B cell (primary cell): ENCODE results near the gene PIP4K2C. TPM values are rescaled to one million over a fixed set of nuclear protein-coding genes. Genes with fewer than 3 reads are reported as not detected.

Experiments used
- ATAC-seq: fragments of 200-7000 bp; cut with Tn5 transposase; one replicate; pipeline ENCODE4 v1.10.0; 2021; ENCODE audit warnings: low read depth, mild to moderate bottlenecking, moderate number of reproducible peaks, moderate library complexity
- CTCF ChIA-PET: fragments of 350-600 bp; sonication (Branson Sonifier 250); formaldehyde crosslinking; loops from one replicate; lab custom pipeline; 2021; ENCODE audit warnings: antibody characterized with exemption, inconsistent platforms; lab: Charles Lee
- POLR2A ChIA-PET: fragments of 350-600 bp; sonication (Branson Sonifier 250); formaldehyde crosslinking; loops from one replicate; lab custom pipeline; 2021; ENCODE audit warnings: antibody characterized with exemption; lab: Charles Lee
- DNase-seq: peaks from one replicate; pipeline ENCODE4 v3.0.0; 2013
- H2AFZ ChIP-seq: 2 replicates; pipeline ENCODE4 v1.6.1; 2012; ENCODE audit warnings: mild to moderate bottlenecking, low read depth, low read length; ENCODE audit not compliant: insufficient read depth, poor library complexity, severe bottlenecking
- H3K27ac ChIP-seq, 2 donors: 1 replicate in 1 of 2; 2 replicates in 1 of 2; pipeline ENCODE4 v1.5.1; 2012 to 2013; ENCODE audit warnings: low read length in 2 of 2, mild to moderate bottlenecking in 2 of 2, moderate library complexity in 1 of 2
- H3K27me3 ChIP-seq, 4 experiments: fragments of 200-600 bp in 1 of 4; sonication (generic) in 1 of 4; replicated peaks in 1 of 4; 1 replicate in 2 of 4; 2 replicates in 2 of 4; pipeline versions ENCODE4 v1.6.1 to v1.7.0; 2013 to 2016; ENCODE audit warnings: low read length in 3 of 4, mild to moderate bottlenecking in 2 of 4, mixed read lengths in 1 of 4, moderate library complexity in 1 of 4; ENCODE audit not compliant: insufficient read depth in 4 of 4, control insufficient read depth in 3 of 4; ENCODE audit errors: control extremely low read depth in 1 of 4
- H3K36me3 ChIP-seq, 2 experiments: replicated peaks in 1 of 2; 1 replicate in 1 of 2; 2 replicates in 1 of 2; pipeline versions ENCODE4 v1.6.1 to v1.7.1; 2013; ENCODE audit warnings: low read length in 1 of 2; ENCODE audit not compliant: insufficient read depth in 2 of 2, control insufficient read depth in 1 of 2; ENCODE audit errors: control extremely low read depth in 1 of 2, extremely low read depth in 1 of 2
- H3K4me1 ChIP-seq, 2 donors: fragments of 200-600 bp in 1 of 2; sonication (generic) in 1 of 2; 1 replicate in 1 of 2; 2 replicates in 1 of 2; pipeline versions ENCODE4 v1.5.1 to v1.6.1; 2013 to 2017; ENCODE audit warnings: low read length in 2 of 2; ENCODE audit not compliant: control insufficient read depth in 2 of 2, insufficient read depth in 2 of 2
- H3K4me2 ChIP-seq: replicated peaks from 2 replicates; pipeline ENCODE3; 2012; ENCODE audit warnings: mild to moderate bottlenecking, low read depth, low read length; ENCODE audit not compliant: poor library complexity, severe bottlenecking
- H3K4me3 ChIP-seq, 5 experiments: fragments of 200-600 bp in 1 of 5; sonication (generic) in 1 of 5; 1 replicate in 3 of 5; 2 replicates in 2 of 5; pipeline versions ENCODE4 v1.5.1 to v1.7.0; 2011 to 2016; ENCODE audit warnings: low read length in 4 of 5, mild to moderate bottlenecking in 4 of 5, low read depth in 2 of 5, control low read depth in 1 of 5, moderate library complexity in 1 of 5; ENCODE audit not compliant: insufficient read depth in 1 of 5; ENCODE audit errors: control extremely low read depth in 1 of 5, extremely low read depth in 1 of 5
- H3K79me2 ChIP-seq: fragments of 200-600 bp; sonication (generic); one replicate; pipeline ENCODE4 v1.6.0; 2016; ENCODE audit warnings: low read length; ENCODE audit not compliant: control insufficient read depth, insufficient read depth
- H3K9ac ChIP-seq: fragments of 200-600 bp; sonication (generic); 2 replicates; pipeline ENCODE4 v1.6.1; 2017; ENCODE audit warnings: mild to moderate bottlenecking, low read length, moderate library complexity
- H3K9me3 ChIP-seq, 3 donors: one replicate each; pipeline versions ENCODE4 v1.6.1 to v1.7.1; 2013; ENCODE audit warnings: low read length in 2 of 3; ENCODE audit not compliant: control insufficient read depth in 2 of 3, insufficient read depth in 1 of 3; ENCODE audit errors: control extremely low read depth in 1 of 3
- H4K20me1 ChIP-seq: 2 replicates; pipeline ENCODE4 v1.6.0; 2012; ENCODE audit warnings: mild to moderate bottlenecking, low read length; ENCODE audit not compliant: insufficient read depth, control insufficient read depth, poor library complexity, severe bottlenecking
- H3K27ac Mint-ChIP-seq: one replicate; pipeline ENCODE4 v1.8.0; 2021; ENCODE audit warnings: mixed read lengths
- H3K27me3 Mint-ChIP-seq: one replicate; pipeline ENCODE4 v1.8.0; 2021; ENCODE audit warnings: mixed read lengths
- H3K4me1 Mint-ChIP-seq: one replicate; pipeline ENCODE4 v1.8.0; 2021; ENCODE audit warnings: mixed read lengths
- H3K4me3 Mint-ChIP-seq: one replicate; pipeline ENCODE4 v1.8.0; 2021; ENCODE audit warnings: mixed read lengths
- H3K9me3 Mint-ChIP-seq: one replicate; pipeline ENCODE4 v1.8.0; 2022; ENCODE audit warnings: mixed read lengths; ENCODE audit not compliant: insufficient read depth
- CTCF ChIP-seq: fragments of 200-600 bp; IDR thresholded peaks from one replicate; pipeline ENCODE4 v1.8.0; 2022; ENCODE audit warnings: antibody characterized with exemption, mild to moderate bottlenecking
- EZH2 ChIP-seq: IDR thresholded peaks from 2 replicates; pipeline ENCODE4 v1.6.1; 2012; ENCODE audit warnings: borderline replicate concordance, low read depth, mild to moderate bottlenecking, moderate library complexity, low read length; ENCODE audit not compliant: insufficient read depth, poor library complexity, severe bottlenecking
- WGBS: methylation state at CpG from one replicate; pipeline ENCODE4 v1.1.5; 2013; ENCODE audit warnings: missing lambda C conversion rate; ENCODE audit not compliant: insufficient coverage; 5-methylcytosine and 5-hydroxymethylcytosine counted together
- intact Hi-C: fragments of 100-400 bp; cut with micrococcal nuclease; formaldehyde crosslinking; loops from one replicate; pipeline ENCODE4 v1.10.0; 2022
- polyA plus RNA-seq: library from polyadenylated mRNA; depleted of rRNA; stranded (reverse); fragments of >200 nt; gene quantifications from 2 replicates; pipeline ENCODE4 v1.2.3, GENCODE V29; 2012
- total RNA-seq, 2 donors: library from RNA; stranded (reverse); fragments of 120-200 nt in 1 of 2; gene quantifications; 1 replicate in 1 of 2; 2 replicates in 1 of 2; pipeline versions ENCODE4 v1.2.3 to v1.2.4, GENCODE V29; 2013 to 2022

Gene PIP4K2C
- total and polyA plus RNA-seq, 2 donors (not counting 1 experiment from before 2014, with no cell fraction given): 20.1 to 21.3 TPM

- Mint-ChIP-seq H3K4me1 (no peaks in the 10 kb centered on the region), H3K4me3 (no peak overlapping the region), H3K27ac (no peak overlapping the region), H3K27me3 (peaks cover 6% of the 10 kb centered on the region), H3K9me3 (no peaks in the 10 kb centered on the region)
- H3K4me3 ChIP-seq: no peak overlapping the region
- intact Hi-C loops: no loop called here
- no peaks in the 10 kb centered on the region for H4K20me1 ChIP-seq
- POLR2A ChIA-PET: no interaction called here
- no peak overlapping the region for H3K27ac ChIP-seq
- TF ChIP-seq CTCF (no peak), EZH2 (no peak)
- H3K36me3 ChIP-seq: no peaks in the 10 kb centered on the region
- no peak overlapping the region for H2AFZ ChIP-seq
- H3K79me2 ChIP-seq: no peaks in the 10 kb centered on the region
- no peak overlapping the region for H3K9ac ChIP-seq
- no peaks in the 10 kb centered on the region for H3K9me3 ChIP-seq
- peaks cover 0 to 24% (median 5%) of the 10 kb centered on the region in 4 experiments for H3K27me3 ChIP-seq
- peaks cover 0 to 2% of the 10 kb centered on the region in 2 donors for H3K4me1 ChIP-seq
- no peak overlapping the region for H3K4me2 ChIP-seq
- ATAC-seq (no peak), DNase-seq (no peak)
- WGBS: 90% methylated on average over 9 of the region's 12 CpGs
- CTCF ChIA-PET: no interaction called here
These were observed 12.8 kb upstream of the PIP4K2C start for GRCh38 chr12:57577981-57578758.

- no peak for DNase-seq
- ChIA-PET POLR2A (no interaction called here), CTCF (interaction anchor here (1.2 kb wide), 1 partner anchor 24 kb away, joined by 3 read pairs; no protein-coding TSS in a partner anchor)
- Mint-ChIP-seq H3K4me1 (peaks cover 2% of the 10 kb centered on the region), H3K9me3 (no peaks in the 10 kb centered on the region), H3K27ac (no peak overlapping the region), H3K4me3 (no peak overlapping the region), H3K27me3 (peaks cover 9% of the 10 kb centered on the region)
- H3K4me3 ChIP-seq: no peak overlapping the region
- H3K4me1 ChIP-seq: peaks cover 0 to 3% of the 10 kb centered on the region in 2 donors
- no peaks in the 10 kb centered on the region for H3K9me3 ChIP-seq
- WGBS: 100% methylated on average over 2 of the region's 2 CpGs
- no peak overlapping the region for H2AFZ ChIP-seq
- H3K9ac ChIP-seq: no peak overlapping the region
- no peaks in the 10 kb centered on the region for H3K79me2 ChIP-seq
- peaks cover 0 to 31% (median 5%) of the 10 kb centered on the region in 4 experiments for H3K27me3 ChIP-seq
- H3K36me3 ChIP-seq: no peaks in the 10 kb centered on the region
- no peak overlapping the region for H3K27ac ChIP-seq
- intact Hi-C loops: no loop called here
- no peak for ATAC-seq
- TF ChIP-seq EZH2: no peak
- no peak for TF ChIP-seq CTCF
- no peaks in the 10 kb centered on the region for H4K20me1 ChIP-seq
- H3K4me2 ChIP-seq: no peak overlapping the region
These were observed 12.0 kb upstream of the PIP4K2C start for GRCh38 chr12:57579011-57579410.
